ENCODE results near the gene BAIAP2. TPM values are rescaled to one million over a fixed set of nuclear protein-coding genes. Genes with fewer than 3 reads are reported as not detected.

The BAIAP2 gene
- total RNA-seq, 1 donor from 2014 or later = 119 TPM

- Histone ChIP-seq H3K4me1 (peaks cover 99% of the 10 kb centered on the region), H3K27ac (peak overlapping the region; percentile 92), H3K4me3 (peak overlapping the region; percentile 21), H3K36me3 (no peaks in the 10 kb centered on the region), H3K27me3 (ENCODE audit: low read depth) (no peaks in the 10 kb centered on the region), H3K9me3 (no peaks in the 10 kb centered on the region)
- no peak for TF ChIP-seq CTCF (IDR thresholded peaks at IDR 0.05)
- ATAC-seq (no peak), DNase-seq (no peak)
- intact Hi-C loops (cut with DNase I) = no loop called here
Observed at GRCh38 chr17:81044428-81044763, 9.4 kb downstream of the BAIAP2 start.

- DNase-seq (peak; percentile 89), ATAC-seq (peak; percentile 35 to 54)
- Histone ChIP-seq H3K4me1 (peaks cover 99% of the 10 kb centered on the region), H3K9me3 (no peaks in the 10 kb centered on the region), H3K4me3 (peak overlapping the region; percentile 21), H3K27ac (peak overlapping the region; percentile 92), H3K36me3 (no peaks in the 10 kb centered on the region), H3K27me3 (ENCODE audit: low read depth) (no peaks in the 10 kb centered on the region)
- TF ChIP-seq CTCF (IDR thresholded peaks at IDR 0.05) = no peak
- intact Hi-C loops (cut with DNase I) = no loop called here
Observed at GRCh38 chr17:81044764-81045589, 10.0 kb downstream of the BAIAP2 start.

- no peak for TF ChIP-seq CTCF (IDR thresholded peaks at IDR 0.05)
- peaks cover 99% of the 10 kb centered on the region for H3K4me1 ChIP-seq
- no peaks in the 10 kb centered on the region for H3K9me3 ChIP-seq
- intact Hi-C loops (cut with DNase I) = no loop called here
- no peak for ATAC-seq
- H3K27ac ChIP-seq = peak overlapping the region; percentile 92
- no peaks in the 10 kb centered on the region for H3K36me3 ChIP-seq
- no peaks in the 10 kb centered on the region for H3K27me3 ChIP-seq (ENCODE audit: low read depth)
- DNase-seq = no peak
- no peak overlapping the region for H3K4me3 ChIP-seq
Observed at GRCh38 chr17:81045590-81046095, 10.7 kb downstream of the BAIAP2 start.

GRCh38 chr17:81046132-81046769 is 11.3 kb downstream of the BAIAP2 start:
- H3K27me3 ChIP-seq (ENCODE audit: low read depth) = no peaks in the 10 kb centered on the region
- no peak for ATAC-seq
- TF ChIP-seq CTCF (IDR thresholded peaks at IDR 0.05) = no peak
- no peak overlapping the region for H3K4me3 ChIP-seq
- H3K36me3 ChIP-seq = no peaks in the 10 kb centered on the region
- H3K4me1 ChIP-seq = peaks cover 99% of the 10 kb centered on the region
- intact Hi-C loops (cut with DNase I) = no loop called here
- no peaks in the 10 kb centered on the region for H3K9me3 ChIP-seq
- DNase-seq = no peak
- peak overlapping the region; percentile 92 for H3K27ac ChIP-seq

GRCh38 chr17:81046770-81047359 is 11.9 kb downstream of the BAIAP2 start:
- H3K4me1 ChIP-seq = peaks cover 99% of the 10 kb centered on the region
- H3K9me3 ChIP-seq = no peaks in the 10 kb centered on the region
- H3K27me3 ChIP-seq (ENCODE audit: low read depth) = no peaks in the 10 kb centered on the region
- H3K4me3 ChIP-seq = no peak overlapping the region
- H3K36me3 ChIP-seq = no peaks in the 10 kb centered on the region
- peak overlapping the region; percentile 92 for H3K27ac ChIP-seq
- intact Hi-C loops (cut with DNase I) = no loop called here
- DNase-seq = no peak
- TF ChIP-seq CTCF (IDR thresholded peaks at IDR 0.05) = no peak
- no peak for ATAC-seq

Measured in lower lobe of right lung (tissue), 2 donors.